ENCODE data around the gene MLN. TPM values are rescaled to one million over a fixed set of nuclear protein-coding genes. Genes with fewer than 3 reads are reported as not detected.

The MLN gene
- total and polyA plus RNA-seq, 2 experiments from 2014 or later, result not detected

GRCh38 chr6:33839399-33840047, 35.7 kb upstream of the MLN start (continued):
- TF ChIP-seq JUNB (IDR thresholded peaks at IDR 0.05; ENCODE audit: unreplicated experiment) (no peak), EZH2phosphoT487 (IDR thresholded peaks at IDR 0.05; ENCODE audit: unreplicated experiment) (no peak), POLR2AphosphoS5 (IDR thresholded peaks at IDR 0.05; ENCODE audit: low read depth) (no peak), NANOG (IDR thresholded peaks at IDR 0.05; ENCODE audit: borderline replicate concordance) (no peak), ZNF114 (CRISPR knock-in tag; IDR thresholded peaks at IDR 0.05) (no peak)
- TF ChIP-seq, protein P1, sequence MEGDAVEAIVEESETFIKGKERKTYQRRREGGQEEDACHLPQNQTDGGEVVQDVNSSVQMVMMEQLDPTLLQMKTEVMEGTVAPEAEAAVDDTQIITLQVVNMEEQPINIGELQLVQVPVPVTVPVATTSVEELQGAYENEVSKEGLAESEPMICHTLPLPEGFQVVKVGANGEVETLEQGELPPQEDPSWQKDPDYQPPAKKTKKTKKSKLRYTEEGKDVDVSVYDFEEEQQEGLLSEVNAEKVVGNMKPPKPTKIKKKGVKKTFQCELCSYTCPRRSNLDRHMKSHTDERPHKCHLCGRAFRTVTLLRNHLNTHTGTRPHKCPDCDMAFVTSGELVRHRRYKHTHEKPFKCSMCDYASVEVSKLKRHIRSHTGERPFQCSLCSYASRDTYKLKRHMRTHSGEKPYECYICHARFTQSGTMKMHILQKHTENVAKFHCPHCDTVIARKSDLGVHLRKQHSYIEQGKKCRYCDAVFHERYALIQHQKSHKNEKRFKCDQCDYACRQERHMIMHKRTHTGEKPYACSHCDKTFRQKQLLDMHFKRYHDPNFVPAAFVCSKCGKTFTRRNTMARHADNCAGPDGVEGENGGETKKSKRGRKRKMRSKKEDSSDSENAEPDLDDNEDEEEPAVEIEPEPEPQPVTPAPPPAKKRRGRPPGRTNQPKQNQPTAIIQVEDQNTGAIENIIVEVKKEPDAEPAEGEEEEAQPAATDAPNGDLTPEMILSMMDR (conservative IDR thresholded peaks at IDR 0.05; ENCODE audit: low read depth in 2 of 2), result no peak

DNA sequence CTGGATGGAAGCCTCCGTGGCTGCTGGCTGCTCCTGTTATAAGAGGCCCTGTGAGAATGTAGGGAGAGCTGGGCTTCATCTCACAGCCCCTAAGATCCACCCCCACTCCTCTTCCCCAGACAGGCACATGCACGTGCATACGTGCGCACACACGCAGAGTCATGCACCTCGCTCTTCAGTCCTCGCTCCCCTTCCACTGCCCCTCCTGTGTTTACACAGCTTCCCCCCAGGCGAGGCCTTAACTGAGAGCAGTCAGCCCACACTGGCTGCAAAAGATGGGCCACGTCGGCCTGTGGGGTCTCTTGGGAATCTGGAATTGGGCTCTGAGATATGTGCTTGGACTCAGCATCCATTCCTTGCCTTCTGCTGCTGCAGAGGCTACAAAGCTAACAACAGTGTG, 35.2 kb upstream of the MLN start:
- H3K4me3 ChIP-seq, result no peak overlapping the region
- no peaks in the 10 kb centered on the region for H3K79me2 ChIP-seq (replicated peaks; ENCODE audit: insufficient read depth)
- TF ChIP-seq EZH2phosphoT487 (IDR thresholded peaks at IDR 0.05; ENCODE audit: unreplicated experiment), result no peak
- no peak for TF ChIP-seq CREB1 (CRISPR knock-in tag; IDR thresholded peaks at IDR 0.05; ENCODE audit: low read depth)
- TF ChIP-seq, protein P2, sequence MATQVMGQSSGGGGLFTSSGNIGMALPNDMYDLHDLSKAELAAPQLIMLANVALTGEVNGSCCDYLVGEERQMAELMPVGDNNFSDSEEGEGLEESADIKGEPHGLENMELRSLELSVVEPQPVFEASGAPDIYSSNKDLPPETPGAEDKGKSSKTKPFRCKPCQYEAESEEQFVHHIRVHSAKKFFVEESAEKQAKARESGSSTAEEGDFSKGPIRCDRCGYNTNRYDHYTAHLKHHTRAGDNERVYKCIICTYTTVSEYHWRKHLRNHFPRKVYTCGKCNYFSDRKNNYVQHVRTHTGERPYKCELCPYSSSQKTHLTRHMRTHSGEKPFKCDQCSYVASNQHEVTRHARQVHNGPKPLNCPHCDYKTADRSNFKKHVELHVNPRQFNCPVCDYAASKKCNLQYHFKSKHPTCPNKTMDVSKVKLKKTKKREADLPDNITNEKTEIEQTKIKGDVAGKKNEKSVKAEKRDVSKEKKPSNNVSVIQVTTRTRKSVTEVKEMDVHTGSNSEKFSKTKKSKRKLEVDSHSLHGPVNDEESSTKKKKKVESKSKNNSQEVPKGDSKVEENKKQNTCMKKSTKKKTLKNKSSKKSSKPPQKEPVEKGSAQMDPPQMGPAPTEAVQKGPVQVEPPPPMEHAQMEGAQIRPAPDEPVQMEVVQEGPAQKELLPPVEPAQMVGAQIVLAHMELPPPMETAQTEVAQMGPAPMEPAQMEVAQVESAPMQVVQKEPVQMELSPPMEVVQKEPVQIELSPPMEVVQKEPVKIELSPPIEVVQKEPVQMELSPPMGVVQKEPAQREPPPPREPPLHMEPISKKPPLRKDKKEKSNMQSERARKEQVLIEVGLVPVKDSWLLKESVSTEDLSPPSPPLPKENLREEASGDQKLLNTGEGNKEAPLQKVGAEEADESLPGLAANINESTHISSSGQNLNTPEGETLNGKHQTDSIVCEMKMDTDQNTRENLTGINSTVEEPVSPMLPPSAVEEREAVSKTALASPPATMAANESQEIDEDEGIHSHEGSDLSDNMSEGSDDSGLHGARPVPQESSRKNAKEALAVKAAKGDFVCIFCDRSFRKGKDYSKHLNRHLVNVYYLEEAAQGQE (IDR thresholded peaks at IDR 0.05; ENCODE audit: unreplicated experiment), result no peak
- TF ChIP-seq, protein P1 (conservative IDR thresholded peaks at IDR 0.05; ENCODE audit: low read depth in 2 of 2), result no peak
- TF ChIP-seq ETS1 (IDR thresholded peaks at IDR 0.05), result no peak
- TF ChIP-seq POLR2AphosphoS5 (IDR thresholded peaks at IDR 0.05; ENCODE audit: low read depth), result no peak
- no peak overlapping the region for H3K27ac ChIP-seq (ENCODE audit: low read depth)
- H3K36me3 ChIP-seq (ENCODE audit: insufficient read depth), result no peaks in the 10 kb centered on the region
- no peaks in the 10 kb centered on the region for H3K9me2 ChIP-seq (ENCODE audit: insufficient read depth)
- no peak overlapping the region for H3K4me3 Mint-ChIP-seq
- peaks cover 22% of the 10 kb centered on the region for H3K4me1 ChIP-seq (ENCODE audit: insufficient read depth)
- no peaks in the 10 kb centered on the region for H4K20me1 ChIP-seq (replicated peaks; ENCODE audit: insufficient read depth)
- H2AFZ ChIP-seq, result peak overlapping the region; percentile 92
- peaks cover 8% of the 10 kb centered on the region; the same call in 2 of the 3 replicates for H3K36me3 Mint-ChIP-seq (ENCODE audit: low read depth)
- DNase-seq (ENCODE audit: low spot score) (no peak), ATAC-seq (no peak)
- no peaks in the 10 kb centered on the region for H3F3A ChIP-seq (replicated peaks; ENCODE audit: low read depth)
- no peak overlapping the region for H3K27ac Mint-ChIP-seq
- H3K27me3 ChIP-seq (ENCODE audit: insufficient read depth), result no peaks in the 10 kb centered on the region
- H3K27me3 Mint-ChIP-seq (ENCODE audit: insufficient read depth, low read depth, poor library complexity), result peaks cover 18% of the 10 kb centered on the region
- no peak overlapping the region for H3K4me2 ChIP-seq
- peaks cover 14% of the 10 kb centered on the region for H3K9me3 Mint-ChIP-seq
- peaks cover 28% of the 10 kb centered on the region for H3K4me1 Mint-ChIP-seq
